Effector CD4-positive, alpha-beta T cell (primary cell): ENCODE results near the gene GRHL1.

Experiments
- DNase-seq: peaks from one replicate; pipeline ENCODE4 v3.0.0-alpha.2; 2020

GRHL1 gene

DNA sequence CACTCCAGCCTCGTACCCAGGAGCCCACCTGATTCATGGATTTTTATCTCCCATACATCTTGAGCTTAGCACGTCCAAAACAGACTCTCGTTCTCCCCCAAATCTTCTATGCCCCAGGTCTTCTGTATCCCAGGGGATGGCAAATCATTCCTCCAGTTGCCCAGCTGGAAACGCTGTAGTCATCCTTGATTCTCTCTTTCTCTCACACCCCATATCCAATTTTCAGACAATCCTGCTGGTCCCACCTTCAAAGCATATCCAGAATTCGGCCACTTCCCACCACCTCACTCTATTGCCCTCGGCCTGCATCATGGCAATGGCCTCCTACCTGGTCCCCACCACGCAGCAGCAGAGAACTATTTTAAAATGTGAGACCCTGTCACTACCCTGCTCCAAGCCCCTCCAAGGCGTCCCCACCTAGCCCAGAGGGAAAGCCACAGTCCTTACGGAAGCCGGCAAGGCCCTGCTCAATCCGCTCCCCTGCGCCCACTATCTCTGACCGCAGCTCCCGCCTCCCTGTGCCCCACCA, 1.4 kb upstream of the GRHL1 start:
- no peak for DNase-seq

GRCh38 chr2:9950521-9951271, 797 bp upstream of the GRHL1 start:
- DNase-seq = peak; percentile 37

DNA sequence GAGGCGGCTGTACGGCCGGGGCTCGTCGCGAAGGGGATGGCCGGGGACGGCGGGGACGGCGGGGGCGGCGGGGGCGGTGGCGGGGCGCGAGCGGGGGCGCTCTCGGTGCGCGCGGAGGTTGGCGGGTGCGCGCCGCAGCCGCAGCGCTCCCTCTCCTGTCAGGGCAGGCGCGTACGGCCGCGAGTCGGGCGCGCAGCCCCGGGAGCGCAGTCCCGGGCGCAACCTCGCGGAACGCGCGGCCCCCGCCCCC, 296 bp upstream of the GRHL1 start:
- DNase-seq = no peak

GRCh38 chr2:9952286-9952737, 819 bp downstream of the GRHL1 start:
- DNase-seq = no peak

DNA sequence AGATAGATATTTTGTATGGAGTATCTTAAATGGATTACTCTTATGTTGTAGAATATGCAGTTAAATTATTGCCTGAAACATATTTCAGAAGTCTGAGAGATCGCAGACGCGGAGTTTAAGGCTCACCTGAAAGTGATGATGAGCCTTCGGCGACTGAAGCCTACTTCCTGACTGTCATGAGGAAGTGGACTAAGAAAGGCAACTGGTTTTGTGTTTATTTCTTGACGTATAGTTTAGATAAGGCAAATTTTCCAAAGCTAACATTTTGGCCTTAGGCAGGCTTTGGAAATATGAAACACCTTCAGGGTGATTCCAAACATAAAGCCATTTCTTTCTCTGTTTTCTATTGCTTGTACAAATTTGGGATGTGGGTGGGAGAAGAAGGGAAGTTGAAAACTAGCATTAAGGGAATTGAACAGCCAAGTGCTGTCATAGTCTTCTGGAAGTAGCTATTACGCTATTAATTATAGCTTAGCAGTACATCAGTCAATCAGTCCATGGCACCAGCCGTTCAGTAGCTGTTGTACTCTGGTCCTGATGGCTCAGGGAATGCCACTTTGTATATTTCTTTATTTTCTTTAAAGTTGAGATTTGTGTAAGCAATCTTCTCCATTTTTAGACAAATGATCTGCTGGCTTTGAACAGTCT, 1.5 kb downstream of the GRHL1 start:
- DNase-seq = no peak

- DNase-seq = no peak
Measured at GRCh38 chr2:9954136-9954535, 2.6 kb downstream of the GRHL1 start.

DNA sequence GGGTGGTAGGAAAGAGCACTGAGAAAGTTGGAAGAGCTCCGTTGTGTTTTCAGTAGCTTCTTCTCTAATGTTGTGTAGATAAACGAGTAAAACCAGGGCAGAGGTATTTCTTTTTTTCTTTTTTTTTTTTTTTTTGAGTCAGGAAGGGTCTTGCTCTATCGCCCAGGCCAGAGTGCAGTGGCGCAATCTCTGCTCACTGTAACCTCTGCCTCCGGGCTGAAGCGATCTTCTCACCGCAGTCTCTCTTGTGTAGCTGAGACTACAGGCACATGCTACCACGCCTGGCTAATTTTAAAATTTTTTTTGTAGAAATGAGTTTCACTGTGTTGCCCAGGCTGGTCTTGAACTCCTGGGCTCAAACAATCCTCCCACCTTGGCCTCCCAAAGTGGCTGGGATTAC, 6.6 kb downstream of the GRHL1 start:
- no peak for DNase-seq

GRCh38 chr2:9959262-9959661, 7.8 kb downstream of the GRHL1 start:
- DNase-seq = no peak

DNA sequence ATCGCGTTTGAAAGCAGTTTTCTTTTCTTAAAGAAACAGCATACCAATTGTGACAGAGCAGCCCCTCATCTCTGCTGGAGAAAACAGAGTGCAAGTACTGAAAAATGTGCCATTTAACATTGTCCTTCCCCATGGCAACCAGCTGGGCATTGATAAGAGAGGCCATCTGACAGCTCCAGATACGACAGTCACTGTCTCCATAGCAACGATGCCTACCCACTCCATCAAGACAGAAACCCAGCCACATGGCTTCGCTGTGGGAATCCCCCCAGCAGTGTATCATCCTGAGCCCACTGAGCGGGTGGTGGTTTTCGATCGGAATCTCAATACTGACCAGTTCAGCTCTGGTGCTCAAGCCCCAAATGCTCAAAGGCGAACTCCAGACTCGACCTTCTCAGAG, 9.5 kb downstream of the GRHL1 start:
- DNase-seq = no peak

GRCh38 chr2:9964334-9964980, 13.0 kb downstream of the GRHL1 start:
- DNase-seq = no peak

DNA sequence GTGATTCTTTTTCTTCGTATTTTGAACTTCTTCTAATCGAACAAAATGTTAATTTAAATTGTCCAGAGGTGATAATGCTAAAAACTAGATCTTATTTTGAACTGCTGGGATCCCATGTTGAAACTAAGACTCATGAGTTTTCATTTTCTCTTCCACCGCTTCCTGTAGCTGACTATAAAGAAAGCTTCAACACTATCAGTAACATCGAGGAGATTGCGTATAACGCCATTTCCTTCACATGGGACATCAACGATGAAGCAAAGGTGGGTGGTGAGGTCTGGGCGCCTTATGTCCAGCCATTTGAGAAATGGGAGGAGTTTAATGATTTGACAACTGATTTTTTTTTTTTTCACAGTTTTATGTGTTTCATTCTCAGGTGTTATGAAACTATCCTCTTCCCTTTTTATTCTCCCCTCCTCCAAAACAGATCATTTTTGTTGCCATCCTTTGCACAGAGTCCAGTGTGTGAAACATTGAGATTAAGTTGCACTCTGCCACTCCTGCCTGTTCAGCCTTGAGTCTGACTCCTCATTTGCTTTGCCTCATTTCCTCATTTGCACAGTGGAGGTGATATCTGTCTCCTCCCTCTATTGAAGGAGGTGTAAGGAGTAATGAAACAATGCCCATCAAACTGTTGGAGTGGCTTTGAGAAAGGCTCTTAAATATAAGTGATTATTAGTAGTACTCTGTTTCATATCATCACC, 13.8 kb downstream of the GRHL1 start:
- DNase-seq = no peak

- no peak for DNase-seq
Measured at GRCh38 chr2:9966491-9967022, 15.1 kb downstream of the GRHL1 start.

DNA sequence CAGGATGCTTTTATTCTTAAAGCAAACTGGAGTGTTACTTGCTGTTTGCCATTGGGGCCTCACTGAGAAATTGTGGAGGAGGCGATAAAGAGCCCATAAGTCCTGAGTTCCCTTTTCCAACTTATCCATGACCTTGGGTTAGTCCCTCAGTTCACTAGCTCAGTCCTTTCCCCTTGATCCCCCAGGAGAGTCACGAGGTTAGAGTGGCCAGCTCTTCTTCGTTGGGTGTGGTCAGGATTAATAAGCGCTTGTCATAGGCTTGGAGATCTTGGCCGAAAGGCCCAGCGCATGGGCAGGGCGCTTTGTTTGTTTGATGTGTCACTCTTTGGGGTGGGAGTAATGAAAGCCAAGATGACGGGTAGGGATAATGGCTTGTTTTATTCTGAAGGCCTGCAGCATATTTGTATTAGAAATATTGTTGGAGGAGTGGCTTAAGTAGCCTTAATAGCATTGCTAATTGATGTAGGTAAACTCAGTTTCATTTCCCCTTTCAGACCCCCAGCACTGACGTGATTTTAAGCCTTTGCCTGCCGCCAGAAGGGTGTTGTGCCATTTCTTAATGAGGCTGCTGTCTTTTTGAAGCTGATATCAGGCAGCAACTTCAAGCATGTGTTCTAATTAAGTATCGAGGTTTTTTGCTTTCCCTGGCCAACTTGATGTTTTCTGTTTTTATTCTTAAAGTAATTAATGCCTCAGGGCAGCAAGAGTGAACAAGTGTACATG, 15.7 kb downstream of the GRHL1 start:
- DNase-seq = no peak

GRCh38 chr2:9968553-9969497, 17.3 kb downstream of the GRHL1 start:
- DNase-seq = no peak

DNA sequence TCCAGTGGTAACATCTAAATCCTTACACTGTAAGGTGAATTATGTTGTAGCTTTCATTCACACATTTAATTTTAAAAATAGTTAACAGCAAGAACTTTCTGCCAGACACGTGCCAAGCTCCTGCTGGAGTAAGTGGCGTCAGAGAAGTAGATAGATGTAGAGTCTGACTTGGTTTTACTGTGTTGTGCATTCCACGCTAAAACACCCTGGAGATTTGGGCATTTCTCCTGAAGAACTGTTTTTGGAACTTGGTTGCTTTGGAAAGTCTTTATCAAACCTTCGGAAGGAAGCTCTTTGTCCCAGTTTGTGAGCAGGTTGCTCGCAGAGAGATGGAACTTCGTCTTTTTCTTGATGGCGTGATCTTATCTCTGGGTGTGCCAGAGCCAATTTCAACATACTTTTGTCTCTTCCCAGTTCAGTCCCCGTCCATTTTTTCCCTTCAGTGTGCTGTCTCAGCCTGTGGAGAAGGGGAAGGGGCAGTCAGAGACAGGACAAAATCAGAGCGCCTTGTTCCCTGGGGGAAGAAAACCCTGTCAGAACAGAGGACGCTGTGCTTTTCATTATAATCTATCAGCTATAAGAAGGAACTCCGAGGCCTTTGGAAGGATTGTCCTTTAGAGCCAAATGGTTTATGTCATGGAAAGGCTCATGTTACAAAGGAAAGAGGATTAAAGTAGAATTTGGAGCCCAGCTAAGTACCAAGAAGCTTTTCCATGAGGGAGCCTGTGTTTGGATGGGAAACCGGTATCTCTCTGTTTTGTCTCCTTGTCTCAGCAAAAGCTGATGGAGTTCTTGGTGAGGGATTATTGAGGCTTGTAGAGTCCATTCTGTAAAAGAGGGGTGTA, 18.9 kb downstream of the GRHL1 start:
- no peak for DNase-seq

DNA sequence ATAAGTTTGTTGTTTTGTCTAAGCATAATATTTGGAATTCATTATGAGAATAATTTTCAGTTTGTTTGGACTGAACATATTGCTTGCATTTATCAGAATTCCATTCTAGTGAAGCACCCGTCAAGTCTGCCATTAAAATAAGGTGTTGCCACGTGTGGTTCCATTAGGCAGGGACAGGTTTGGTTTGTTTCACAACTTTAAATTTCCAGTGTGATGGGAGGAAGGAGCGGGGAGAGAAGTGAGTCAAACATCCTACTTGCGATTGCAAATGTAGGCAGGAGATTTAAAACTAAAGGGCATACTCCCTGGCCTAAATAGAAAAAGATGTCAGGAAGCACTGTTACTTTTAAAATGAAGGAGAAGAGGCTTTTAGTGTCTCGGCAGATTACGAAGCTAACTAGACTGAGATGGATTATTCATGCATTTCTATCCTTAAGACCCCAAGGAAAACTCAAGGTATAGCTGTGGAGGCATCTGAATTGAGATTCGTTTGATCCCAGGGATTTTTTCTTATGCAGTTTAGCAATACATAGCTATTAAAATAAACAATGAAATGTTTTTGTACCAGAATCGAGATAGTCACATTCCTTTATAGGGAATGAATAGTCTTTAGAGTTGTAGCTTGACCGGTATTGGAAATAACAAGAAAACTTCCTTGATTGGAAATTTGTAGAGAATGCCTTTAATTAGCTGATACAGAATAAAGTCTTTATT, 19.8 kb downstream of the GRHL1 start:
- DNase-seq = no peak

DNA sequence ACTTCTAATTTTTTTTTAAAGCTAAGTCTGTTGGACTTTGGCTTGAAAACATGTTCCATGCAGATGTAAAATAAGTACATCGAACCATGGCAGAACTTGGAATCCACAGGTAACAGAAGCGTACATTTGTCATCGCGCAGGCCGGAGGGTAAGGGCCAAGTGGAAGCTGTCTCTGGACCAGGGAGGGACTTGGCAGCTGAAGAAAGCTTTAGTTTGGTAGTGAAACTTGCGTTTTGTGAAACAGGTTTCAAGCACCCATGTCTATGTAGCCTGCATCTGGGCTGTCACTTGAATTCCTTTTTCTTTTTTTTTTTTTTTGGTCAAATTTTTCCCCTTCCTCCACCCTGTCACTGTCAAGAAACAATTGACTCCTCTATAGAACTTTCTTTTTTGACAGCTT, 20.4 kb downstream of the GRHL1 start:
- no peak for DNase-seq

- DNase-seq = no peak
Measured at GRCh38 chr2:9972621-9973479, 21.4 kb downstream of the GRHL1 start.

DNA sequence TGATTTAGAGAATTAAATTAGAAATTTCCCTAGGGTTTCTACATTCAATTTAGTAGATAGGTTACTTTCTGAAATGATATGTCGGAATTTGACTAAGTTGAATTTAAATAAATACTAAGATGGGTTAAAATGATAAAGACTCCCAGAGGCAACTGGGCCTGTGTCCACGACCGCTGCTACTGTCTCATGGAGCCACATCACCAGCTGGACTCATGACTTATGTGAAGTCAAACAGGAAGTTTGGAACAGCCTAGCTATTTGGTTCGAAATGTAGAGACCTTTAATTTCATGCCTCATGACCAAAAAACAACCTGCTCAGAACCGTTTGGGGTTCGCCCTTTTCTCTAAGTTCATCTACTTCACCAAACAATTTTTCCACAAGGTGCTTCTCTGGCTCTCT, 22.2 kb downstream of the GRHL1 start:
- no peak for DNase-seq
